Cardiac muscle cell (in vitro differentiated cells and primary cell): ENCODE results near the gene PKNOX2. TPM values are rescaled to one million over a fixed set of nuclear protein-coding genes. Genes with fewer than 3 reads are reported as not detected.
A peak's percentile ranks its signal among the peaks of the same experiment; 100 is the strongest.

Source experiments
- DNase-seq, 2 donors: peaks; one replicate each; pipeline versions ENCODE4 v3.0.0 to v3.0.0-alpha.2; 2010 to 2017; ENCODE audit warnings: low read depth in 1 of 2, low spot score in 1 of 2
- H3K27ac ChIP-seq: fragments of 200-600 bp; sonication (generic); 2 replicates; pipeline ENCODE4 v1.5.1; 2016
- H3K27me3 ChIP-seq: fragments of 200-600 bp; sonication (generic); 2 replicates; pipeline ENCODE4 v1.6.0; 2016; ENCODE audit warnings: control low read depth
- H3K36me3 ChIP-seq: fragments of 200-600 bp; sonication (generic); 2 replicates; pipeline ENCODE4 v1.5.1; 2016; ENCODE audit warnings: control low read depth
- H3K4me1 ChIP-seq: fragments of 200-600 bp; sonication (generic); 2 replicates; pipeline ENCODE4 v1.8.1; 2017; ENCODE audit warnings: low read depth, mild to moderate bottlenecking, mixed run types
- H3K4me3 ChIP-seq: fragments of 200-600 bp; sonication (generic); 2 replicates; pipeline ENCODE4 v1.5.1; 2016; ENCODE audit warnings: mild to moderate bottlenecking
- H3K9me3 ChIP-seq: fragments of 200-600 bp; sonication (generic); 2 replicates; pipeline ENCODE4 v1.5.1; 2017; ENCODE audit warnings: low read depth, mild to moderate bottlenecking, control low read depth
- CTCF ChIP-seq: IDR thresholded peaks from 2 replicates; pipeline ENCODE4 v1.5.1; 2012; ENCODE audit warnings: low read depth, mild to moderate bottlenecking, low read length
- polyA plus RNA-seq: library from polyadenylated mRNA; unstranded; fragments of >200 nt; fragmentation: Nextera tagmentation; extraction: Ambion mirVana; gene quantifications from 2 replicates; pipeline ENCODE4 v1.2.1, GENCODE V29; 2016
- total RNA-seq: library from RNA; depleted of rRNA; stranded (reverse); fragments of >200 nt; gene quantifications from 2 replicates; pipeline ENCODE4 v1.2.3, GENCODE V29; 2016

The PKNOX2 gene
- total and polyA plus RNA-seq, 2 experiments from 2014 or later: 2.1 to 6.1 TPM

- Histone ChIP-seq H3K36me3 (no peaks in the 10 kb centered on the region), H3K4me1 (peaks cover 24% of the 10 kb centered on the region), H3K27me3 (peaks cover 17% of the 10 kb centered on the region), H3K27ac (no peak overlapping the region), H3K4me3 (no peak overlapping the region), H3K9me3 (no peaks in the 10 kb centered on the region)
- DNase-seq: no peak
- TF ChIP-seq CTCF: no peak
These were observed 209.8 kb downstream of the PKNOX2 start for GRCh38 chr11:125374398-125374797.

- no peak for TF ChIP-seq CTCF
These were observed 210.6 kb downstream of the PKNOX2 start for GRCh38 chr11:125375146-125375545.

GRCh38 chr11:125376117-125376516, 211.6 kb downstream of the PKNOX2 start:
- H3K4me1 ChIP-seq: peaks cover 23% of the 10 kb centered on the region
- peak; percentile 26 to 92 for DNase-seq
- peak overlapping the region; percentile 70 for H3K27ac ChIP-seq
- TF ChIP-seq CTCF: no peak
- no peak overlapping the region for H3K4me3 ChIP-seq
- H3K27me3 ChIP-seq: peaks cover 10% of the 10 kb centered on the region
- no peaks in the 10 kb centered on the region for H3K9me3 ChIP-seq
- H3K36me3 ChIP-seq: no peaks in the 10 kb centered on the region

More at GRCh38 chr11:125375146-125375545, 210.6 kb downstream of the PKNOX2 start:
- H3K4me3 ChIP-seq: no peak overlapping the region
- peak in 1 of 2 donors; percentile 6 for DNase-seq
- peaks cover 24% of the 10 kb centered on the region for H3K4me1 ChIP-seq
- H3K27me3 ChIP-seq: peaks cover 16% of the 10 kb centered on the region
- H3K36me3 ChIP-seq: no peaks in the 10 kb centered on the region
- peak overlapping the region; percentile 70 for H3K27ac ChIP-seq
- no peaks in the 10 kb centered on the region for H3K9me3 ChIP-seq

GRCh38 chr11:125376856-125377255, 212.3 kb downstream of the PKNOX2 start:
- peaks cover 19% of the 10 kb centered on the region for H3K4me1 ChIP-seq
- no peaks in the 10 kb centered on the region for H3K36me3 ChIP-seq
- peaks cover 10% of the 10 kb centered on the region for H3K27me3 ChIP-seq
- no peak overlapping the region for H3K4me3 ChIP-seq
- no peak for DNase-seq
- H3K27ac ChIP-seq: peak overlapping the region; percentile 40
- TF ChIP-seq CTCF: no peak
- no peaks in the 10 kb centered on the region for H3K9me3 ChIP-seq

- no peak for TF ChIP-seq CTCF
- peaks cover 19% of the 10 kb centered on the region for H3K4me1 ChIP-seq
- no peak overlapping the region for H3K27ac ChIP-seq
- no peaks in the 10 kb centered on the region for H3K9me3 ChIP-seq
- H3K36me3 ChIP-seq: no peaks in the 10 kb centered on the region
- H3K27me3 ChIP-seq: peaks cover 3% of the 10 kb centered on the region
- DNase-seq: no peak
- H3K4me3 ChIP-seq: no peak overlapping the region
These were observed 213.5 kb downstream of the PKNOX2 start for GRCh38 chr11:125378083-125378482.

- Histone ChIP-seq H3K9me3 (no peaks in the 10 kb centered on the region), H3K27me3 (peaks cover 3% of the 10 kb centered on the region), H3K4me1 (peaks cover 19% of the 10 kb centered on the region), H3K27ac (no peak overlapping the region), H3K4me3 (no peak overlapping the region), H3K36me3 (no peaks in the 10 kb centered on the region)
- no peak for DNase-seq
- TF ChIP-seq CTCF: no peak
These were observed 214.0 kb downstream of the PKNOX2 start for GRCh38 chr11:125378571-125378970.
